Stimulated activated CD4-positive, alpha-beta T cell treated with anti-CD3 and anti-CD28 coated beads, Interleukin-4, amount 100 ng/mL, for 48 hours (primary cell): Measurements from ENCODE around the gene HDAC4.

ENCODE experiments used
- DNase-seq, 2 donors: peaks; one replicate each; pipeline ENCODE4 v3.0.0-alpha.2; 2020; ENCODE audit warnings: low read depth in 2 of 2

Gene HDAC4

DNA sequence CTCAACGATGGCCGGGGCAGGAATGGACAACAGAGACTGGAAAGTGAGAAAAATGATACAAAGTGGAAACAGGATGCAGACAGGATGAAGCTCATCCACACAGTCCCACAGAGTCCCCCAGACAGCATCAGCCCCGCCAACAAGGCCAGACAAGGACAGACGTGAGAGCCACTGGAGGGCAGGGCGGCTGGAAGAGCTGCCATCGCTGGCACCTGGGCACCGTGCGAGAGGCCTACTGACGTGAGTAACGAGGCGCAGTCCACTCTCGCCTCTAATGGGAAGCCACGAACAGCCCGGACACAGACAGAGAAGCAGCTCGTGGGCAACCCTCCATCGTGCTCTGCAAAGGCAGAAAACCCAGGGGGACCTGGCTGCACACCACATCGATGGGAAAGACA, 17.1 kb downstream of the HDAC4 start:
- DNase-seq, result no peak

DNA sequence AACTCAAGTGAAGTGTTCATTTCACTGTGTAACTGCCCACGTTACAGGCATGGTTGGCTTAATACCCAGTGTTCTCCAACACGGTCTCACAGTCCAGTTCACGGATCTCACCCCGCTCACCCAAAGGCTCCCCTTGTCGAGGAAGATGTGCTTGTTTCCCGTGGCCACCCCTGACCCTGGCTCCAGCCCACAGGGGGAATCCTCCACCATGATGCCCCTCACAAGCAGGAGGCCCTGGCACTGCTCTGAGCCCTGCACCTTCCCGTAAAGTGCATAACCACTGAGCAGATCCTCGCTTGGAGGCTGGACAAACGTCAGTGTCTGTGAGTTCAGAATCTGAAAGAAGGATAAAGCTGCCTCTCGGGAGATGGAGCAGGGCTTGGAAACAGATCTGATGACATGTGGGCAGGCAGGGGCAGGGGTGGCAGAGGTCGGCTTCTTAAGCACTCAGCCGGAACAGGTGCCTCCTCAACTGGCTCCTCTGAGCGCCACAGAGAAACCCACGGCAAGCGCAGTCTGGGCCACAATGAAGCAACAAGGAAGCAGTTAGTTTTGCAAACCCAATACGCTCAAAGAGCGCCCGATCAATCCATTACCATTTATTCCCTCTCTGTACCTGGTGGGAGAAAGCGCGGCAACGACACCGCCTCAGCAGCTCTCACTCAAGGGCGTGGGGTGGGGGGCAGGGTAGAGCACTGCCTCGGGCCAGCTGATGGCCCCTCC, 17.6 kb downstream of the HDAC4 start:
- no peak for DNase-seq

DNA sequence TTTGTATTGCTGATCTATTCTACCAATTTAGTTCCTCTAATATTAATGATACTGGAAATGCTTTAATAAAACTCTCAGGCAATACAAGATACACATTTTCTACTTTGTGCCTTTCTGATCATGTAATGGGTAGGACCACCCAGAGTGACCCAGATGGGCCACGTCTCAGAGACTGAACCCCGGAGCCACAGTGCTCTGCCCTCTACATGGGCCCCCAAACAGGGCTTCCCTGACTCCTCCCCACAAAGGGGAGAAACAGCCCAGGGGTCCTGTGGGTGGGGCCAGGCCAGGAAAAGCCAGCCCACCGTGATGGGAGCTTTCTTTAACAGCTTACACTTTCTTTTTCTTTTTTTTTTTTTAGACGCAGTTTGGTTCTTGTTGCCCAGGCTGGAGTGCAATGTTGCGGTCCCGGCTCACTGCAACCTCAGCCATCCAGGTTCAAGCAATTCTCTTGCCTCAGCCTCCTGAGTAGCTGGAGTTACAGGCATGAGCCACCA, 18.4 kb downstream of the HDAC4 start:
- no peak for DNase-seq

DNA sequence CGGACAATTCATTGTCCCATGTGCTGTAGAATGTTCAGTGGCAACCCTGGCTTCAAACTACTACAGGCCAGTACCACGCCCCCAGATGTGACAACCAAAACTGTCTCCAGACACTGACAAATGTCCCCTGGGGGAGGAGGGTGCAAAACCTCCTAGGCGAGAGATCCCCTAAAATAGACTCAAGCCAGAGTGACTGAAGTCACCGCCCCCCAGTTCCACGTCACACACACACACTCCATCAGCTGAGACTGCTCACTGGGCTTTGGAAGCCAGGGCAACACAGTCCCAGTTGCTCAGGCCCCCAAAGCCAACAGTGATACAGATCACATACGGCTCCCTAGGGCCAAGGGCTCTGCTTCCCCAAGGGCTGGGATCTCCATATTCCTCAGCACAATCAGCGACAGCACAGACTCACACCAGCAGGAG, 19.1 kb downstream of the HDAC4 start:
- peak in 1 of 2 donors; percentile 35 for DNase-seq

DNA sequence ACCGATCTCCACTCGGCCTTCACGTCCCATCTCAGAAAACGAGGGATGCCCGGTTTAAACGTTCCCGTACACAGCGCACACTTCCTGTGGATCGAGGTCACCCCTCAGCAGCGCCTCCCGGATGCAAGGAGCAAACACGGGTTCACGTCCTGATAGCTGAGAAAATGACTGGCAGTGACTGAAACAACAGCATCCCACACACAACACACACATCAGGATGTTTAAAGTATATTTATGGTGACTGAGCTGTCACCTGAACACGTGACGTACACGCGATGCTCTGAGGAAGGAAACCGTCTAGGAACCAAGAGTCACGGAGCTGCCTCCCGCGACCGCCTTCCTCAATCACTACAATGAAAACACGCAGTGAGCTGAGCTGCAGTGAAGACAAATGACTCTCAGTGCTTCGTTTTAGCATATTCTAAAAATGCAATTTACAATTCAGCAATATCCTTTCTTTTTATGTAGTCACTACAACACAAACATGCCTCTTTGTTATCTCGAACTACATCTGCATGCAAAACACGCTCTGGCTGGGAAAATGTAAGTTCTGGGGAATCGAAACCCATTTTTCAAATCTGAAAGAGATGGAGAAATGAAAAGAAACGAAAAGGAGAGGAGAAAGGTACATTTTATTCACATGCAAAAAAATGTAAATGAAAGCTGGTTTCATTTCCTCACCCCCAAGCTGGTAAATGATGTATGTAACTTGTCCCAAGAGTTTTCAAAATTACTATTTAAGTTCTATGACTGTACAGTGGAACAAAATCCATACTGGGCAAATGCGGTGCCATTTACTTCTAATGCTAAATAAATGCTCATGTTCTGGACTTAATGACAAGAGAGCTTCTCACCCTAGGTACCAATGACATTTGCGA, 19.8 kb downstream of the HDAC4 start:
- DNase-seq, result peak; percentile 48 to 55

DNA sequence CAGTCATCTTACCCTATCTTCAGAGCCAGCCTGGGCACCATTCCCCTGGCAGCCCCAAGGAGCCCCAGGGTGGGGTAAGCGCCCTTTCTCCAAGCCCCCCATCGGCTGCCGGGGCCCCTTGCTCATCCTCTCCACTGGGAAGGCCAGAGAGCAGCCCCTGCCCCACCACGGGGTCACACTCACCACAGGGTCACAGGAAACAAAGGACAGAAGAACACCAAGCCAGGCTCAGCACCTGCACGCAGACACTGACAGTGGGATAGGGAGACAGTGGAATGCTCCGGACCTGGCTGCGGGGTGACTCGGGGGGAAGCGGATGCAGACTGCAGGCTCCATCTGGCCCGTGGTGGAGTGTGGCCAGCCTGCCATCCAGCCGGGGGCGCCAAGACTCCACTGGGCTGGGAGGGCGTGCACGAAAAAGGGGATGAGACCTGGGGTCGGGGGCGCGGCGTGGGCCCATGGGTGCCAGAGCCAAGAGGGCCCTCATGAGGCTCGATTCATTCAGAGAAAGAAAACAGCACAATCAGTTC, 21.1 kb downstream of the HDAC4 start:
- DNase-seq, result no peak

DNA sequence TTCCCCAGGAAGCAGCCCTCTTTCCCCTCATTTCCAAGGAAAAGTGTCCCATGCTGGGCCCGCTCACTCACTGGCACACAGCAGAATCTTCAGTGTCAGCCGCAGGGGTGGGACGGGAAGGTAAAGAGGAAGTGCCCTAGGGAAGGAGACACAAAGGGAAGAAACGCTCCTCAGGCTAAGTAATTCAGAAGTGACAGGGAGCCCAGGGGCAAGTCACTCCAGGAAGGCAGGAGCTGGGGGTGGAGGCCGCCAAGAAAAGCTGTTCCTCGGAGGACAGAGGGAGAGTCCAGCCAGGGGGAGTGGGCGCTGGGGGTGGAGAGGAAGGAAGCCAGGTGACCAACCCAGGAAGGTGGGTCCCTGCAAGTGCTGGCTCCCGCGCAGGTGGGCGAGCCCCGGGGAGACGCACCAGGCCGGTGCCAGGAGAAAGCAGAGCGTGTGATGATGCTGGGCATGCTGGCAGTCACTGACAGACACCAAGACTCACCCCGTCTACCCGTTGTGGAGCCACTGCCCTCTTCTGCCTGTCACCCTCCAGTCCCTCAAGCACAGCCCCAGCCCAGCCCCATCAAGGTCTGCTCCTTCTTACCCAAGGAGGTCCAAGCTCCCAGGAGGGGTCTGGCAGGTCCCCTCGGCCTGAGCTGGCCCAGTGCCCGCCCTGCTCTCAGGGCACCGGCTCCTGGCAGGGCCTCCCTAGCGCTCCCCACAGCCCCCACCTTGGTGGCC, 21.7 kb downstream of the HDAC4 start:
- DNase-seq, result no peak

DNA sequence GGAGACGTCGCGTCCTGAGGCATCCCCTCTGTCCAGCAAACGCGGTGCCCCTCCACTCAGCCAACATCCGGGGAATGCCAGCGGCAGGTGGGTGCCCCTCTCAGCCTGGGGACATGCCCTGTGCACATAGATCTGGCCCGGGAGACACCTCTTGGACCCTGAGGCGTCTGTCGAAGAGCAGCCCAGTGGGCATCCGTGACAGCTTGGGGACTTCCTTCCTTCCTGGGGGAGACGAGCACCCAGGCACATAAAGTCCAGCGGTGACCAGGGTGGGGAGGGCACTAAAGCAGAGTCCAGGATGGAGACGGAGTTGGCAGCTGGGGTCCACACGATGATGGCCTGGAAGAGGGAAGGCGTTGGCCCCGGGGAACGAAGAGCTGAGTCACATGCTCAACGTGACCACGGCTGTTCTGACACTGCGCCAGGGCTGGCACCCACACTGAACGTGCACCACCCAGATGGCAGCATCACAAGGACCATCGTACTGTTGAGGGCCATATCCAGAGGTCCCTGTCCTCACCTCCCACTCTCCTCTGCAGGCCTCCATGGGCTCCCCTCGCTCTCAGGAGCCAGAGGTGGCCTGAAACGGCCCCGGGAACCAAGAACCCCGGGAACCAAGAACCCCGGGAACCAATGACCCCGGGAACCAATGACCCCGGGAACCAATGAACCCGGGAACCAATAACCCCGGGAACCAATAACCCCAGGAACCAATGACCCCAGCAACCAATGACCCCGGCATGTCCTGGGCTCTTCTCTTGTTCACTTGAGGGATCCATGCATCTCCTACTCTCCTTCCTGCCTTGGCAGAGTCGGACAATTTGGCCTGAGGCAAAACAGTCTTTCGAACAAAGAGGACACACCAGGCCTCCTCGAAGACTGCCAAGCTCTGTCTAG, 22.6 kb downstream of the HDAC4 start:
- DNase-seq, result no peak

DNA sequence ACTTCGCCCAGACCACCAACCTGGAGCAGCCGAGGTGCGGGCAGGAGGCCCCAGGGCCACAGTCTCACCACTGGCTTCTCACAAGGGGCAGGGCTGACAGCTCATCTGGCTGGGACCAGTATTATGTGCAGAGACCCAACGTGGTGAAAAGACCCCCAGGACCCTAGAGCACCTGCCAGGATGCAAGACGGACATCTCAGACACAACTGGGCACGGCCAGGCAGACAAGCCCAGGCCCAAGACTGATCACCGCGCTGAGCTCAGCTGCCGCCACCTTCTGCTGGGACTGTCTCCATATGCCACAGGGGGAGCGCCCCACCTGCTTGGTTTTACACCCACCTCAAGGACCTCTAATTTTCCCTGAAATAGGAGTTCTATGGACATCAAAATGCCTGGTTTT, 23.2 kb downstream of the HDAC4 start:
- DNase-seq, result no peak

DNA sequence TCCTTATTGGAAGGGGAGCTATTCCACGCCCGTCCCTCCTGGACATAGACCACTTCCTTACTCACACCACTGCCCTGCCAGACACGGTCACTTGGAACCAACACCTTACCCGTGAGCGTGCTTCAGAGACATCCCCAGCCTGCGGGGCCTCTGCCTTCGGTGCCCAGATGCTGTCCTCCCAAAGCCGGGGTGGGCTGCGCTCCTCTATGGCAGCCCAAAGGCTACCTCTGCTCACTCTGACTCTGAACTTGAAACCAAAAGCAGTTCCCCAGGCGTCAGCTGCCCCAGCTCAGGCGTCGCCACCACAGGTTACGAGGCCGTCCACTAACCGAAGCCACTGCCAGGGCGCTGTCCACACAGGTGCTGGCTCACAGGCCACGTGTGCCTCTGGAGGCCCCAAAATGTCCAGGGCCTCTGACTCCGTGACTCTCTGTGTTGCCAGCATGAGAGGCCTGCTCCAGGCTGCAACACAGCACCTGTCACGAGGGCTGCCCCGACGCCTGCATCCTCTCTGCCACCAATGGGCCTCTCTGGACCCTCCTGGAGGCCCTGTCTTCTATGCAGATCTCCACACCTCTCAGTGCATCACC, 23.8 kb downstream of the HDAC4 start:
- DNase-seq, result no peak

DNA sequence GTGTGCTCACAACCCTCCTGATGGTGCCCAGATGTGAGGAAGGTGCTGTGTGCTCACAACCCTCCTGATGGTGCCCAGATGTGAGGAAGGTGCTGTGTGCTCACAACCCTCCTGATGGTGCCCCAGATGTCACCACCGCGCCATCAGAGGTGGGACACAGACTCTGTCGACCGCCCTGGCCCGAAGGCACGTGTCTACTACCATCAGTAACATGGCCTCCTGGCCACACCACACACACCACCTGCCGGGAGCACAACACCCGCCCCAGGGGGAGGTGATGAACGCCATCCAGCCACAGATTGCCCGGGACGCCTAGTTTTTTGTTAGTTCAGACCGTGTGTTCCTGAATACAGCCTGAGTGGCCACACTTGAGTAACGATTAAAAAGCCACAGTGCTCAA, 24.5 kb downstream of the HDAC4 start:
- DNase-seq, result no peak

DNA sequence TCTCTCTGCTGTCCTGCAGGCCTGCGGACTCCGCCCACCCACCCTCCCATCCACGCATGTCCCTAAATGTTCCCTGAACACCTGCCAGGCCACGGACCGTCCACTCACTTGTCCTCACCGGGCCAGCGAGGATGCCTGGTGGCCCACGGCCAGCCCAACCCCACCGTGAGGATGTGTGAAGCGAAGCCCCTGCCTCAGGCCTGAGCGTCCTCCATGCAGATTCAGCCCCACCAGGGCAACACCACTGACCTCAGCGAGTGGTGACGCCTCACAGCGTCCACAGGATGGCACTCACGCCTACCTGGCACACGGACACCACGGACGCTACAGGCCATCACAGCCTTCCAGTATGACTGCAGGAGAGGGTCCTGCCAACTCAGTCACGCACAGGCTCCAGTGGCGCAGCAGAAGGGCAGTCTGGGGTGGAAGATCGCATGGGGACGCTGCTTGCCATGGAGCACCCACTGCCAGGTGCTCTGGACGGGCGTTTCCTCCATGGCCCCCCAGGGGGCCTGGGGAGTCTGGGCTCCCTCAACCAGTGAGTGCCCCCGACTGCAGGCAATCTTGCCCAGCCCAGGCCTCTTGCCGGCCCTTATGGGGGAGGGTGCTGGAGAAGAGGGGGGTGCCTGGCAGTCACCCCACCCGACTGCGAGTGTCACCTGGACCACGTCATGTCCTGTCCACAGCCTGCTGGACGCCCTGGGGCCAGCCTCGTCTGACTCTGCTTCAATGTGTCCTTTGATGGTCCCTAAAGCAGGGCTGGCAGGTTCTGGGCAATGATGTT, 25.4 kb downstream of the HDAC4 start:
- no peak for DNase-seq

DNA sequence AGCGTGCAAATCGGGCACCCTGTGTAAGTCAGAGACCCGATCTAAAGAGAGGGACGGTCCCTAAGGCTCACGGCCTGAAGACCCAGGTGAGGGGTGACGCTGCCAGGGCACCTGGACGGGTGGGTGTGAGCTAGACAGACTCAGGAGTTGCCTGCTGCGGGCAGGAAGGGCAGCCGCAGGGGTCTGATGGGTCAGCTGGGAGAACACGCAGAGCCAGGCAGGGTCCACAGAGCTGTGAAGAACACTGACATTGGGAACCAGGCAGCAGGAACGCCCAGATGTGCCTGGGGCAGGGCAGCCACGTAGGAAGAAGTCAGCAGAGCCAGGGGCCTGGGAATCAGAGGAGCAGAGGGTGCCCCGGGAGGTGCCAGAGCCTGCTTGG, 25.9 kb downstream of the HDAC4 start:
- no peak for DNase-seq

DNA sequence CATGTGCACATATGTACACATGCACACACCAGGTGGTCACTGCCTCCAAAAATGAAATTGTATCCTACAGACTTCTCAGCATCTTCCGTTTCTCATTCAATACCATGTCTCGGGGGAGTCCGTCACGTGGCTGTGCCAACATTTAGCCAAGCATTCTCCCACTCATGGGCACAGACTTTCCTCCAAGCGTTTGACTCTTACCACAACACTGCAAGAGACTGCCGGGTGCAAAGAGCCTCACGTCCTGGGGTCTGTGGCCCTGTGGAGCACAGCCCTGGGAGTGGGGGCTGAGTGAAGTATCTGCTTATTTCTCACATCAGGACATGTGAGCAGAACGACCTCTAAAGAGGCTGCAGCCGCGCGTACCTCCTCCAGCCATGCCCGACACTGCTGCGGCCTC, 28.0 kb downstream of the HDAC4 start:
- DNase-seq, result no peak

DNA sequence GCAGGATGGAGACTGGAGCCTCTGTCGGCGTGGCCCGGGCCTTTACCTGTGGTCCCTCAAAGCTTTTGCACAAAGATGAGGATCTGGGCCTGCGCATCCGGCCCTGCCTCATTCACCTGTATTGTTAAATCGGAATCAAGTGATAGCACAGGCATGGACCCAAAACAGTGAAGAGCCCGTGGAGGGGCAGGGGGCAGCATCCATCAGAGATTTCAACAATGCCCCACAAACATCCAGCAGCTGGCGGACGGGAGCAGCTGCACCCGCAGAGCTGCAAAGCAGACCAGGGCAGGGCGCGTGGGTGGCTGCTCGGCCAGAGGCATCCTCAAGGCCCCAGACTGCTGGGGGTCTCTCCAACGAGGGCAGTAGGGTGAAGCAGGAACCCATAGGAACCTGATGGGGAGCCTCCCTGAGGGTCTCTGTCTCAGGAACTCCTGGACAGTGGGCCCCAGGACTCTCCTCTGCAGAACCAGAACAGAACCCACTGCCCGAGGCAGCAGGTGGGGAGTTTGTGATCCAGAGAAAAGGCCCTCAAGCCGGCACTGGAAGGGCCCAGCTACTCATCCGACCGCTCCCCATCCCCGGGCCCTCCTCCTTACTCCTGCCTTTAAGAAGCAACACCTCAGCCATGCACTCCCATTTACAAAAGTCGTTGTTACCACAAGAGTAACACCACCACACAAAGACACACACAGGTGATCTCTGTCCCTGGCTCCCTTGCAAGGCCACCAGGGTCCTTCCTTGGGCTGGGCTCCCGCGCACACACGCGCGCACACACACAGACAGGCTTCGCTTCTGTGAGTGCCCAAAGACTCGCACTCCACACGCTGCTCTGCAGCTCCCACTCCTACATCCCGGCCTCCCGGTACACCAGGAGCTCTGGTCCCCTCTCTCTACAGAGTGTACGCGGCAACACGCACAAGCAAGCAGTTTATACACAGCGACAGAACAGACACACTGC, 28.8 kb downstream of the HDAC4 start:
- DNase-seq, result no peak

DNA sequence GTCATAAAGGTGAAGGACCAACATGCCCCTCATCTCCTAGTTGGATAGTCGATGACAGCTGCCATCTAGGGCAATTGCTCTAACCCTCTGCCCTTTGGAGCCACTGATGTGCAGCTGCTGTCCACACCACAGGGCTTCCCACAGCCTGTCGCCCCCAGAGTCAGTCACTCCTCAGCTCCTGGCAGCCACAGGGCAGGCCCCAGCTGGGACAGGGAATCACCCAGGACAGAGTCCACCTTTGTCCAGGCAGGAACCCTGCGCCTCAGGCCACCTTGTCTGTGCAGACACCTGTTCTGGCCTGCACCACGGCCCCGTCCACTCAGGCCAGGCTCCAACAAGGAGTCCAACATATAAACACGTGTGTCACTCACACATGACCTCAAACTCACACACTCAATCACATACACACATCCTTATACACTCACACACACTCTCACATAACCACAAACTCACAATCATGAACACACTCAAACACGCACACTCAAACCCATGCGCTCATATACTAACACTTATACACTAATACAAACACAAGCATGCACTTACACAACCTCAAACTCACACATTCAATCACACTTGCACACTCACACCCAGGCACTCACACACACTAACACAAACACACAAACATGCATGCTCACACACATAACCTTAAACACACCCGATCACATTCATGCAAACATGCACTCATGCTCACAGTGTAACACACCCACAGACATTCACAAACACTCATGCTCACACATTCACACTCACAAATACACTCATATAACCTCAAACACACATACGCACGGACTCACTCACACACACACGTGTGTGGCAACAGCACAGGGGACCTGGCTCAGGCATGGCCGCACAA, 29.7 kb downstream of the HDAC4 start:
- DNase-seq, result no peak

DNA sequence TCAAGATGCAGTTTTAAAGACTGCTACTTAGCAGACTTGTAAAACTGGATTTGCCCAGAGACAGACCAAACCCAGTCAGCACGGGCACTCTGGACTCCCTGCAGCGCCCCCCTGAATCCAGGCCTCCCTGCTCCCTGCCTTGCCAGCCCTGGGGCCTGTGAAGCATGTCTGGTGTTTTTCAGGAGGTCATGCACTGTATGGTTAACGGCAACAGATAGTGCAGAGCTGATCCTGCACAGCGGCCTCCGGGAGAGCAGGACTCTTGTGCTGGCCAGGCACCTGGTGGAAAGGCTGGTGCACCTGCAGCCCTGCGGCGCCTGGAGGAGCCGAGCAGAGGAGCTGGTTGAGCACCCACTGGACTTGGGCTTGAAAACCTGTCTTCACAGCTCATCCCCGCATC, 30.4 kb downstream of the HDAC4 start:
- DNase-seq, result no peak
